ENCODE results near the gene PTPRD. TPM values are rescaled to one million over a fixed set of nuclear protein-coding genes. Genes with fewer than 3 reads are reported as not detected.

Gene PTPRD
- total and polyA plus RNA-seq, 2 of the 4 experiments (the other 2 are of a cell fraction), result 0.07 to 0.18 TPM

- no peak overlapping the region for H3K56ac ChIP-seq (ENCODE audit: extremely low read depth, insufficient read depth, low read length)
- no peak overlapping the region for H3K14ac ChIP-seq (replicated peaks; ENCODE audit: low read depth, low read length)
- no peak overlapping the region for H3K27ac ChIP-seq (ENCODE audit: insufficient read depth, low read length)
- H3K36me3 ChIP-seq (ENCODE audit: control insufficient read depth, insufficient read depth, low read length), result no peaks in the 10 kb centered on the region
- dilution Hi-C loops (cut with HindIII; ENCODE audit: low sequenced_read_pairs, unreplicated experiment) (no loop called here), in situ Hi-C loops (cut with MboI; ENCODE audit: low sequenced_read_pairs) (no loop called here), intact Hi-C loops (cut with micrococcal nuclease) (no loop called here)
- WGBS, 2 experiments (ENCODE audit: extremely low coverage in 2 of 2, insufficient read length in 1 of 2), result no CpG with 5 or more reads among the region's 7 CpGs
- no peak overlapping the region for H3K4me2 ChIP-seq (ENCODE audit: low read depth, low read length)
- DNase-seq (no peak), ATAC-seq (ENCODE audit: low read depth) (no peak)
- H2BK120ac ChIP-seq (ENCODE audit: low read depth, low read length), result no peak overlapping the region
- H3K23ac ChIP-seq (ENCODE audit: low read depth, low read length), result no peak overlapping the region
- H3K18ac ChIP-seq (ENCODE audit: low read depth, low read length), result no peak overlapping the region
- no peaks in the 10 kb centered on the region for H3K27me3 ChIP-seq (ENCODE audit: control insufficient read depth, insufficient read depth, low read length)
- no peak overlapping the region for H4K8ac ChIP-seq (ENCODE audit: low read depth in 2 of 2, low read length in 2 of 2)
- POLR2A ChIA-PET (ENCODE audit: unreplicated experiment), result no interaction called here
- H3K9me1 ChIP-seq (ENCODE audit: insufficient read depth, low read length), result no peaks in the 10 kb centered on the region
- H3K4me3 ChIP-seq (ENCODE audit: insufficient read depth, low read depth, low read length), result no peak overlapping the region
- H2BK20ac ChIP-seq (ENCODE audit: low read depth, low read length), result no peak overlapping the region
- no peak overlapping the region for H2AFZ ChIP-seq (replicated peaks; ENCODE audit: low read length, poor library complexity)
- no peak overlapping the region for H4K91ac ChIP-seq (ENCODE audit: insufficient read depth, low read depth, low read length)
- no peak overlapping the region for H2AK5ac ChIP-seq (ENCODE audit: low read depth, low read length)
- H3K9ac ChIP-seq (ENCODE audit: low read depth, low read length), result no peak overlapping the region
- H3K4me1 ChIP-seq (ENCODE audit: control insufficient read depth, insufficient read depth, low read length), result no peaks in the 10 kb centered on the region
- no peak overlapping the region for H2BK15ac ChIP-seq (ENCODE audit: low read depth, low read length)
- H3K4ac ChIP-seq (ENCODE audit: low read depth, low read length), result no peak overlapping the region
- H2BK5ac ChIP-seq (ENCODE audit: low read depth, low read length, poor library complexity, severe bottlenecking), result no peak overlapping the region
- no peak overlapping the region for H2AK9ac ChIP-seq (replicated peaks; ENCODE audit: low read depth, low read length, poor library complexity)
- no TSS peak for BruUV-seq (replicated peaks)
- no peak for TF ChIP-seq BHLHE40 (IDR thresholded peaks at IDR 0.05; ENCODE audit: low read depth, low read length)
- no peak for TF ChIP-seq CEBPB (IDR thresholded peaks at IDR 0.05; ENCODE audit: low read depth, low read length)
- no peak for TF ChIP-seq CHD1 (IDR thresholded peaks at IDR 0.05; ENCODE audit: low read depth, low read length)
- no peak for TF ChIP-seq POLR2A (IDR thresholded peaks at IDR 0.05; ENCODE audit: low read depth, low read length)
- TF ChIP-seq CTCF (conservative IDR thresholded peaks at IDR 0.05; ENCODE audit: low read depth, low read length), result no peak
- TF ChIP-seq FOS (IDR thresholded peaks at IDR 0.05; ENCODE audit: low read depth, low read length), result no peak
- no peak for TF ChIP-seq MXI1 (IDR thresholded peaks at IDR 0.05; ENCODE audit: borderline replicate concordance, low read depth, low read length)
- no peak for TF ChIP-seq RAD21 (IDR thresholded peaks at IDR 0.05; ENCODE audit: low read length)
- no peak for TF ChIP-seq SMC3 (IDR thresholded peaks at IDR 0.05; ENCODE audit: low read depth, low read length)
- no peak for TF ChIP-seq ELK1 (IDR thresholded peaks at IDR 0.05; ENCODE audit: borderline replicate concordance, low read depth, low read length)
- no peak for TF ChIP-seq MAFK (IDR thresholded peaks at IDR 0.05; ENCODE audit: low read depth, low read length)
- TF ChIP-seq MAZ (IDR thresholded peaks at IDR 0.05; ENCODE audit: borderline replicate concordance, low read depth, low read length), result no peak
- TF ChIP-seq NFE2L2 (IDR thresholded peaks at IDR 0.05; ENCODE audit: low read depth, low read length), result no peak
- no peak for TF ChIP-seq RFX5 (IDR thresholded peaks at IDR 0.05; ENCODE audit: low read depth, low read length)
- TF ChIP-seq USF2 (IDR thresholded peaks at IDR 0.05; ENCODE audit: low read depth, low read length), result no peak
- TF ChIP-seq RCOR1 (IDR thresholded peaks at IDR 0.05; ENCODE audit: insufficient replicate concordance, low read length), result no peak
- no peaks in the 10 kb centered on the region for H3K79me1 ChIP-seq (ENCODE audit: low read depth in 1 of 2, low read length in 2 of 2)
- CTCF ChIA-PET, result no interaction called here
- no peak overlapping the region for H4K5ac ChIP-seq (ENCODE audit: low read depth, low read length)
- peaks cover 17% of the 10 kb centered on the region for H3K9me3 ChIP-seq (ENCODE audit: control insufficient read depth, insufficient read depth, low read length)
- H4K20me1 ChIP-seq (ENCODE audit: insufficient read depth, low read length), result no peaks in the 10 kb centered on the region
These were observed 1053.9 kb downstream of the PTPRD start for GRCh38 chr9:9558907-9559306.
